HTERT RPE-1 (cell line): ENCODE results near the gene DLK1.

Experiments
- in situ Hi-C: fragments of 300-500 bp; cut with MboI; formaldehyde crosslinking; loops from 4 replicates; pipeline ENCODE4 v1.14.3; 2020; ENCODE audit warnings: low sequenced_read_pairs

The DLK1 gene

DNA sequence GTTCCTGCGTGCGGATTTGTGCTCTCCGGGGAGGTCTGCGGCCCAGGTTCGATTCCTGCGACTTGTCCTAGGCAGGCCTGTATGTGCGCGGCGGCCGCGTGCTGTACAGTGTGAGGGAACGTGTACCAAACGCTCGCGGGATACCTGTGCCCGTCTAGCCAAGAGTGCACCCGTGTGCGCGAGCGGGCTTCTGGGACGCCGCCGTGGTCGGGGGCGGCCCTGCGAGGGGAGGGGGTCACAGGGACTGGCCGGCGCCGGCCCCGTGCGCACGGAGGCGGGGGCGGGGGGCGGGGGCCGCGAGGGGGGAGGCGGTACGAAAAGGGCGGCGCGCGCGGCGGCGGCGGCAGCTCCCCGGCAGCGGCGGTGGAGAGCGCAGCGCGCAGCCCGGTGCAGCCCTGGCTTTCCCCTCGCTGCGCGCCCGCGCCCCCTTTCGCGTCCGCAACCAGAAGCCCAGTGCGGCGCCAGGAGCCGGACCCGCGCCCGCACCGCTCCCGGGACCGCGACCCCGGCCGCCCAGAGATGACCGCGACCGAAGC is at the start of gene DLK1:
Gene DLK1, plus strand, starts transcription at position 343 of the 536 bp plus-strand sequence. Its CDS starts 177 bp downstream, at position 520.
- in situ Hi-C loops: no loop called here

DNA sequence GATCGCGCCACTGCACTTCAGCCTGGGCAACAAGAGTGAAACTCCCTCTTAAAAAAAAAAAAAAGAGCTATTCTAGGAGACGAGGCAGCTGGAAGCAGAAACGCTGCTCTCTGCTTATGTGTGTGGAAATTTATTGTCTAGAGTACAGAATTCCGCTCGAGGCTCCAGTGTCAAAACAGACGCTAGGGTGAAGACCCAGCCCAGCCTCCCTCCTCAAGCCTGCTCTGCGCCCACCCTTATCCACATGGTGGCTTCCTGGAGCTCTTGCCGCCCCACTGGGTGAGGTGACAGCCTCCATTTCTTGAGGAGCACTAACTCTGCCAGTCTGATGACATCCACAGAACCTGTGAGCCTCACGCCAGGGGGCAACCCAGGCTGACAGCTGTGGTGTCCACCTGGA is 49.5 kb upstream of the DLK1 start:
- in situ Hi-C loops: no loop called here

DNA sequence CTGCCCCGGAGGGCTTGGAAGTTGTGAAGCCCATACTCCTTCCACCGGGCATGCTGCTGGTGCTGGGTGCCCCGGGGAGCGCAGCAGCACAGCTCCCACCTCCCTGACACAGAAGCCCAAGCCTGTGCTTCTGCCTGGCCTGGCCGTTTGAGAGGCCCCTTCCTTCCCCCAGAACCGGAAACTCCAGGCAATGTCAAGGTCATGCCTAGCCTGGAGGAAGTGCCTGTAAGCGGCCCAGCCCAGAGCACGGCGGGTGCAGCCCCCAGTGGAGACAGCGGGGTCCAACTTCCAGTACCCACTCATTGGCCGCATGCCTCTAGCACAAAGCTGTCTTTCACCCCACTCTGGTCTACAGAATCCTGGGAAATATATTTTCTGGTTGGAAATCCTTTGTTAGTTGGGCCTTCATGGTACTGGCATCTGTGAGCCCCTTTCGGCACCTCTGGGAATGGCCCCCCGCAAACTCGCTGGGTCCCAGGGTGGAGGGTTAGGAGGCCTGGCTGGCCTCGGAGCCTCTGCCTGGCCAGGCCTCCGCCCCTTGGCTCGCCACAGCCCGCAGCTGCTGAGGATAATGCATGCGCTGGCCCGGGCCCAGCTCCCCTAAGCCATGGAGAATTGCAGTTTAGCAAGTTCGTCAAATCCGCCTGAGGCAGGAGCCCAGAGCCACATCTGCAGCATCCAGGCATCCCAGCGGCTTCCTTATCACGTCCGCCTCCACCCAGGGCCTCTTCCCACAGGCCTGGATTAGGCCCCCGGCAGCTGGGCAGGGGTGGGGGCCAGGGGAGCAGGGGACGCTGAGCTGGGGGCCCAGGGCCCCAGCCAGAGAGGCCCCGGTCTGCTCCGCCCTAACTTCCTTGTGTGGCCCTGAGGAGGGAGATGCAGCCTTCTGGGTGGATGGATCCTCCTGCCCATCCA is 48.9 kb upstream of the DLK1 start:
- in situ Hi-C loops: no loop called here

DNA sequence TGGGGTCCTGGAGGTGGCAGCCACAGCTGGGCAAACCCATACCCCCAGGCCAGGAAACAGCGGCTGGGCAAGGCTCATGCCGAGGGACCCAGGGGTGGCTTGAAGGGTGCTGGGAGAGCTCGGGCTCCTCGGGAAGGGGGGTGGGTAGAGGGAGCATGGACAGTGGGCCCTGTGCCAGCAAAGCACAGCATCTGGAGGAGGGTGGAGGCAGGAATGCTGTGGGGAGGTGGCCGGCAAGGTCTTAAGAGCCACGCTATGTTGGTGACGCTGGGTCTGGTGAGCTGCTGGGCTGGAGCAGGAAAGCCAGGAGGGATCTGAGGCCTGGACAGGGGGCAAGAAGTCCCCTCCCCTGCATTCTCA is 48.2 kb upstream of the DLK1 start:
- in situ Hi-C loops: no loop called here

DNA sequence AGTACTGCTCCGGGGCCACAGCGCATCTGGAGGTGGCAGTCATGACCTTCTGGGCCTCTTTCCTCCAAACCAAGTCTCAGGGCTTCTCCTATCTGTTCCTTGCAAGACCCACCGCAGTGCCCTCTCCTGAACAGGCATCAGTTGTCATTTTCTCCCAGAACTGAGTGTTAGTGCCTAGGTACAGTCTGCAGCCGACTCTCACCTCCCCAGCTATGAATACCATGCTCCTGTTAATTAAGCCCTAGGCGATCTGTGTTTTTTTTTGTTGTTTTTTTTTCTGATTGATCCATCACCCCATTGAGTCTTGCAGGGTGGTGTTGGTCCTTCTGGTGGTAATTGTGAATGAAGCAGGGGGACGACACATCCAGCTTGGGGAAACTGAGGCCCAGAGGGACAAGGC is 47.5 kb upstream of the DLK1 start:
- in situ Hi-C loops: no loop called here

DNA sequence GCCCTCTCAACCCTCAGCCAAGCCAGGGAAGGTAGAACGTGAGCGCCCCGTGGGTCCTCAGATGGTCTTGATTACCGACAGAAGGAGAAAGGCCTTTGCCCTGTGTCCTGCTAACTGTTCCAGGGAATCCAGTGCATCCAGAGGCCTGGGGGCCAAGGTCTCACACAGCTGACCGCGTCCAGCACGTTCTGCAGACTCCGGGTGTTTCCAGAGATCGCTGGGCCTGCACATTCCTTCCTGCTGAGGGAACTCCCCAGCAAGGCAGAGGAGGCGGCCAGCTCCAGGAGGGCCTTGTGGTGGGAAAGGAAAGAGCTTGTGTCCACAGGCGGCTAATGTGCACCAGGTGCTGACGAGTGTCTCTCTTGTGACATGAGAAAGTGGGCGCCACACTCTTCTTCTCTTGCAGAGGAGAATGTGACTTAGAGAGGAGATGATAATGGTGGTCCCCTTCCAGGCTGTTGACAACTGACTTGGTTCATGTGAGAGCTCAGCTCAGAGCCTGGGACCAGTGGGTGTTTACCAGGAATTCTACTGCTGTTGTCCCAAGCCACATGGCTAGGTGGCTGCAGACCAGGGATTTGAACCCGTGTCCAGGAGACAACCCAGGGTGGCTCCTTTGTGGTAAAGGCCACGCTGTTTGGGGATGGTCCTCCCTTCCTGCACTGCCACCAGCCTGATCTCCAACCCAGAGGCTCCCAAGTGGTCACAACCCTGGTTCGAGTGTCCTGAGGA is 46.8 kb upstream of the DLK1 start:
- in situ Hi-C loops: no loop called here

DNA sequence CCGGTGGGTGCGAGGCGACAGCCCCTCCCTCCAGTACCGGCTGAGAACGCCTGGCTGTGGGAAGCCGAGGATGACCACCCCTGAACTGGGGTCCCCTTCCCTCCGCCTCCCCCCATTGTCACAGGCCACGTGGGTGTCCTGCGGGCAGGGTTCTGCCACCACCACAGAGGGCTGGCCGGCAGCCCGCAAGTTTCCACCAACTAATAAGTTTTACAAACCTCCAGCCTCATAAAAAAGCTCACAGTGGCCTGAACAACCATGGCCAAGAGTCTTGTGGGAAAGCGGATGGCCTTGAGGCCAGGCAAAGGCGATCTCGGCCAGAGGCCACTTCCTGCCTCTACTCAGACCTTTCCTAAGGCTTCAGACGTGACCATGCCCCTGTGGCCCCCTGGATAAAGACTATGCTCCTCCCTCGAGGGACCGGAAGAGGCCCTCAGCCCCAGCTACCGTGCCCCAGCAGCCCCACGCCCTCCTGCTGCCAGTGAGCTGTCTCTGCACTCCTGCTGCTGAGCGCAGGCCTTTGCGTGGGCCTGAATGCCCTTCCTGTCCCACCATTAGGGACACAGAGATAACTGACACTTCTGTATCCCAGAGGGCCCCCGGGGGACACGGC is 46.1 kb upstream of the DLK1 start:
- in situ Hi-C loops: no loop called here

DNA sequence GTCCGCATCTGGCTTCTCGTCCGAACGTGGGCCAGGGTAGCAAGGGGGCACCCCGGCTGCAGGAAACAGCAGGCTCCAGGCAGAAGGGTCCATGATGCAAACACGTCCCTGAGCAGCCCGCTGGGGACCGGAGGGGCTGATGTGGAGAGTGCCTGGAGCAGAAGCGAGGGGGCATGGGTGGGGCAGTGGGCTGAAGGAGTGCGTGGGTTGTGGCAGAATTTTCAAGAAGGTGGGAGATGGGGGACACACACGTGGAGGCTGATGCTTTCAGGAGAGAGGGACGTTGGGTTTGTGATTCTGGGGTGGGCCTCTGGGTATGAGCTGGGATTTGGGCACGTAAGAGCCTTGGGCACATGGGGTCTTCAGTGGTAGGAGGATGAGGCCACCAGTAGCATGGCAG is 45.6 kb upstream of the DLK1 start:
- in situ Hi-C loops: no loop called here

DNA sequence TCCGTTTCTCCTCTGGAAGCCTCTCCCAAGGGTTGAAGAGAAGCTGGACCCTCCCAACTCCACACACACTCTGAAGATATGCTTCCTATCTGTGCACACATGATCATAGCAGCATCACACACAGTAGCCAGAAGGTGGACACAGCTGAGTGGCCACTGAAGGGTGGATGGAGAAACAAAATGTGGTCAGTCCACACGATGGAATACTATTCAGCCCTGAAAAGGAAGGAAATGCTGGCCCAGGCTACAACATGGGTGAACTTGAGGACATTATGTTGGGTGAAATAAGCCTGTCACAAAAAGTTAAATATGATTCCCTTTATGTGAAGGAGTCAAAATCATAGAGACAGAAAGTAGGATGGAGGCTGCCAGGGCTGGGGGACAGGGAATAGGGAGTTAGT is 43.9 kb upstream of the DLK1 start:
- in situ Hi-C loops: no loop called here

DNA sequence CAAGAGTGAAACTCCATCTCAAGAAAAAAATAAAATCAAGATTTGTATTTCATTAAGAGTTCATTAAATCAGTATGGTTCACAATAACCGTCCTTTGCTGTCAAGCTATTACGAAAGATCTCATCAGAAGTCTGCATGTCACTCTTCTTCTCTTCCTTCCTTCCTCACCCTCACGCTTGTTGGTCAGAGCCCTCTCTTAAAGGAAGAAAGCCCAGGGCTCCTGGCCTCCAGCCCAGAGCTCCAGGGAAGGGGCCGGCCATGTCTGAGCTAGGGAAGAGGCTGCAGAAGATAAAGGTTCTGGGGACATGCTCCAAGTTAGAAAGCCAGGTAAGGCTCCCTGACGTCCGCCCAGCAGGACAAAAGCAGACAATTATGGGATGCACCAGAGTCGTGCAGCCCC is 43.1 kb upstream of the DLK1 start:
- in situ Hi-C loops: no loop called here

DNA sequence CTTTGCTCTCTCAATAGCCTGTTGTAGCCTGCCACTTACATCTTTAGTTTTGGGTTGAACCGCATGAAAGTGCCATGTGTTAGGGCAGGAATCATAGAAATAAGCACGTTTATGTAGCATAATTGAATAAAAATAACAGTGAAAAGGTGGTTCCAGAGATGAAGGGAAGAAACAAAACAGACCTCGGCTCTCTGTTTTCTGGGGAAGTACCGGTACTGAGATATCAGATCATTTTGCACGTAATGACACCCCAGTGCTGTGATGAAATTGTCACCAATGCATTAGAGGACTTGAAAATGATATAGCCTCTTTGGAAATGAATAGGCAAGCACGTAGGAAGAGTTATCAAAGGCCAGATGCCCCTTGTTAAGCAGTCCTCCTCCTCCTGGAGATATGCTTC is 42.5 kb upstream of the DLK1 start:
- in situ Hi-C loops: no loop called here

DNA sequence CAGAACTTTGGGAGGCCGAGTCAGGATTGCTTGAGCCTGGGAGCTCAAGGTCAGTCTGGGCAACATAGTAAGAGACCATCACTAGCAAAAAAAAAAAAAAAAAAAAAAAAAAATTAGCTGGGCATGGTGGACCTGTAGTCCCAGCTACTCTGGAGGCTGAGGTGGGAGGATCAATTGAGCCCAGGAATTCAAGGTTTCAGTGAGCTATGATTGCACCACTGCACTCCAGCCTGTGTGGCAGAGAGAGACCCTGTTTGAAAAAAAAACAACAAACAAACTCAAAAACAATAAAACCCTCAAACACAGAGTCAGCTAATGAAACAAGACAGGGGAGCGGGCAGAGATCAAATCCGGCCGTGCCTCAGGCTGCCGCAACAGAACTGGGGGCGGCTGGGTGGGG is 41.7 kb upstream of the DLK1 start:
- in situ Hi-C loops: no loop called here

DNA sequence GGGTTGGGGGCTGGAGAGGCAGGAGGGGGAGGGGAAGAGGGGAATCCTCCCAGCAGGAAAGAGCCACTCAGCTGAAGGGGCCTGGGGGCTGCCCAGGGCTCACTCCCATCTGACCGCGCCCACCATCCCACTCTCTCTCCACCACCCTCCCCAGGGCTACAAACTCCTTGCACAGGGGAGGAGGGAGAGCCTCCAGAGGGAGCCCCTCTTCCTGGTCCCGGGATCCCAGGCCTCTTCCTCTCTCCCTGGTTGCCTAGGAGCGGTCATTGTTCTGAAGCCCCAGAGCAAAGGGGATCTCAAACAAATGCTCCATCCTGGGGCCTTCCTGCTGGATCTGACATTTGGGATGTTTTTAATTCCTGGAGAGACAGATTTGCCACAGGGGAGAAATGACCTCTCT is 39.8 kb upstream of the DLK1 start:
- in situ Hi-C loops: no loop called here

DNA sequence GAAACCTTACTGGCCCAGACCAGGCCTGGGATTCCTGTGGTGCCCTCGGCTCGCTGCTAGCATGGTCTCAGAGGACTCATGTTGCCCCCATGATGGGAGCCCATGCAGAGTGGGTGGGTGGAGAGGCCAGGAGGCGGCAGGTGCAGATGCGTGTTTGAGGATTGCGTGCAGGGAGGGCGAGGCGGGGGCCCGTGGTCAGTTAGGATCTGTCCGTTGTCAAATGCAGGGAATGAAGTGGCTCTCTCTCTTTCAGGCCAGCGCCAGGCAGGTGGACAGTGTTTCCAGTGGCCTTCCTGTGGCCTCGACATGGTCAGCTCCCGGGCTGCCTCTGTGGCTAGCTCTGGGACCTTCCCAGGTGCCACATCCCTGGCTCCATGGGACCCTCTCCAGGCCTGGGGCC is 39.3 kb upstream of the DLK1 start:
- in situ Hi-C loops: no loop called here

DNA sequence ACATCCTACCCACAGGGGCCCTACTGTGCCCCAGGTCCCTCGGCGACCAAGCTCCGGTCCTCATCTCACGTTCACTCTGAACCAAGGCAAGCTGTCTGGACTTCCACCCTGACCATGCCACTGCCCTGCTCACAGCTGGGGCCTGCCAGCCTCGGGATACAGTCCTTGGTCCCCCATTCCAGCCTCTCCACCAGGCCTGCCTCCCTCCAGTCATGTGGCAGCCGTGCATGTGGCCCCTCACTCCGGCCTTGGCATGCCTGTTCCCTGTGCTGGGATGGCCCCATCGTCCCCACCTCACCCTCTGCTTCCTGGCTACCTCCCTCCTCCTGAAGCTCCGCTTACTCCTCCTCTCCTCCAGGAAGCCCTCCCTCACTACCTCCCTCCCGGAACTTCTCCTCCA is 38.6 kb upstream of the DLK1 start:
- in situ Hi-C loops: no loop called here

DNA sequence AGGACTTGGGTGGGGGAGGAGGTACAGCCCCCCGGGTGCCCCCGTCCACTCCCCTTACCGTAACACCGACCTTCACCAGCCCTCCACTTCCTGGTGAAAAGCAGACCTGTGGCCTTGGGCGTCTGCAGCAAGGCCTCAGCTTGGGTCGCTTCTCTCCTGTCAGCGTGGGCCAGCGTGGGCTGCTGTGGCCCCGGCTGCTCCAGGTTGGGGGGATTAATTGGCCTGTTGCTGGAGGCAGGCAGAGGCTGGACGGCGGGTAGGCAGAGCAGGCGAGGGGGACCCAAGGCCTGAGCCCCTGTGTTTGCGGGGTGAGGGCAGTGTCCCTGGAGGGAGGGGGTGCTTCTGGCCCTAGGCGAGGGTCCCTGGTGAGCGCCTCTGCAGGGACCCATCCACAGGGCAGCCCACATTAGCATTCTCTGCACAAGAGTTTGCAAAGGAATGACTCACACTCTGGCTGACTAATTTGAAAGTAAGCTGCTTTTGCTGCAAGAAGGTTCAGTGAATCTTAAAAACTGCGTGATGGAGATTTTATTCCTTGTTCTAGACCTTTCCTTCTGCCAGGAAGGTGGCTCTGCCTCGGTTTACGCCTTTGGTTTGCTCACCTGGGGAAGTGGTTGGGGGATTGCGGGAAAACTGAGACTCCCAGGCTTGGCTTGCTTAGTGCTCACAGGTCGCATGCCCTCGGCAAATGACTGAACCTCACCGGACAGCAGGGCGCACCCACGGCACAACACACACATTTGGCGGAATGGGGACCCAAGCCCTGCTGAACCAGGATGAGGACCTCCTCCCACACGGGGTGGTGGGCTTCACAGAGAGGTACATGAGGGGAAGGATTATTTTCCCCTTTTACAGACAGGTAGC is 37.9 kb upstream of the DLK1 start:
- in situ Hi-C loops: no loop called here

DNA sequence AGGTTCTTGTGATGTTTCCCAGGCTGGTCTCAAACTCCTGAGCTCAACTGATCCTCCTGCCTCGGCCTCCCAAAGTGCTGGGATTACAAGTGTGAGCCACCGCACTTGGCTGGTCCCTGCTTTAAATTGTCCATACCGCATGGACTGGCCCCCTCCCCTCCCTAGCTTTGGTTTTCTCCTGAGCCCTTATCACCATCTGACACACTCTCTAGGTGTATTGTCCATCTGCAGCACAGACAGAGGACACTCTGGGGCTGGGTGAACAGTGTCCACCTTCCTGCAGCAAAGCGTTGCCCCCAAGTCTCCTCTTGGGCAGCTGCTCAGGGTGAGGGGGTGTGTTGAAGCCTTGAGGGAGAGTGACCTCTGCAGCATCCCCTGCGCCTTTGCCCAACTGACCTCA is 36.0 kb upstream of the DLK1 start:
- in situ Hi-C loops: no loop called here

DNA sequence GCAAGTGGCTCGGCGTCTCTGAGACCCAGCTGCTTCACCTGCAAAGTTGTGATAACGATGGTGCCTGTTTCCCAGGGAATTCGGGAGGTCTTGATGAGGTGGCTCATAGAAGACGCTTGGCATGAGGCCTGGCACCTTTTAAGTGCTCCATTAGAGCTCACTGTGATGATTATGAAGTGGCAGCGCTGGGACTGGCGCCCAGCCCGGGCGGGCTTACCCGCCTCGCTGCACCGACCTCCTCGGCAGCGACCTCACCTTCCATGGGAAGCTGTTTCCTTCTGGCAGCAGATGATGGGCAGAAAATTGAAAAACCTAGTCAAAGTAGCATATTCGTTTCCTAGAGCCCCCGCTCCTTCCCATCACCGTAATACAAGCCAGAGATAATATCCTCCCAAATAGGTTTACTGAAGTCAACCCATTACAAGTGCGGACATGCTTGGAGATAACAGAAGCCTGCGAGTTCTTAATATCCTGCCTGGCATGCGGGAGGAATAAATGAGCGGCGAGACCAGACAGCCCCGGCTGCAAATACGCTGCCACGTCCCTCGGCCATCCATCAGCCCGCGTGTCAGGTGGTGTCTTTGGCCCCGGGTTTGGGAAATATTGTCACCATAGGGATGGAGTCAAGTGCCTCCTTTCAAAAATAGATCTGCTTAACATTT is 35.2 kb upstream of the DLK1 start:
- in situ Hi-C loops: no loop called here

DNA sequence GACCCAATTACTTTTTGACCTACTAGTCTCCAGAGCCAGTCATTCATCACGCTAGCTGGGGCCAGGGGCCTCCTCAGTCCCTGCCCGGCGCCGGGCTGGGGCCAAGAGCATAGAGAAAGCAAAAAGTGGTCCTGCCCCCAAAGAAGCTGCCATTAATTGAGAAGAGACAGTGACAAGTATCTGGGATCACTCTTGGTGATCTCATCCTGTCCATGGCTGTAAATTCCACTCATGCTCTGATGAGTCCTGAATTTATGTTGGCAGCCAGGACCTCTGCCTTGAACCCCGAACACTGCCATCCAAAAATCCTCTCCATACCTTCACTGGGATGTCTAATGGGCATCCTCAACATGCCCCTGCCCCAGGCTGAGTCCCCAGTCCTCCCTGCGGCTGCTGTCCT is 34.4 kb upstream of the DLK1 start:
- in situ Hi-C loops: no loop called here

DNA sequence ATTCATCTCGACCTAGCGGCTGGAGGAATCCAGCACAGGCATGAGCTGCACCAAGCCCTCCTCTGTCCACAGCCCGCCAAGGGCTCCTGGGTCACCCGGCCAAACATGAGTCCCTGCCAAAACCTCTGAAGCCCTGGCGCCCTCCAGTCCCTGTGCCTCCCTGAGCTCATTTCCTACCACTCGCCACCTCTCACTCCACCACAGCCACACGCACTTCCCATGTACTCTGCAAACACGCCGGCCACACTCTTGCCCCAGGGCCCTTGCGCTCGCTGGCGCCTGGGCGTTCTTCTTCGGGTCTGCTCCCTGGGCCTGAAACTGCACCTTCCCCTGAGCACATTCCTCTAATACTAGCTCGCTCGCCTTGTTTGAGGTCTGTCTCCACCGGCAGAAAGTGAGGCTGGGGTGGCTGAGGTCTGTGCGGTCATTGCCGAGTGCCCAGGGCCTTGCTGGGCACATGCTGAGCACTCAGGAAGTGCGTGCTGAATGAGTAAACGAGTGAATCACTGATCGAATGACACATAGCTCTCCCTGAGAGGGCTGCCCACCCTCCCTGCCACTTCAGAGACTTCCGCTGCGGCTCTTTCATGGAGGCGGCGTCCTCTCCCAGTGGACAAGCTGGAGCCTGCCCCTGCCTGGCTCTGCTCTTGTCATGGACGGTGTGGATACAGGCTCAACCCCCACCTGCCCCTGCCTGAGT is 33.7 kb upstream of the DLK1 start:
- in situ Hi-C loops: no loop called here
